Hepatocyte (in vitro differentiated cells): ENCODE data around the gene MINDY4. TPM values are rescaled to one million over a fixed set of nuclear protein-coding genes. Genes with fewer than 3 reads are reported as not detected.

Experiments
- DNase-seq: peaks from one replicate; pipeline ENCODE4 v3.0.0-alpha.2; 2016; ENCODE audit warnings: low spot score
- H2AFZ ChIP-seq: fragments of 200-600 bp; sonication (generic); 2 replicates; pipeline ENCODE4 v1.6.0; 2016; ENCODE audit warnings: antibody characterized with exemption, mild to moderate bottlenecking
- H3K27ac ChIP-seq: fragments of 200-600 bp; sonication (generic); 2 replicates; pipeline ENCODE4 v1.5.1; 2016; ENCODE audit warnings: mild to moderate bottlenecking
- H3K27me3 ChIP-seq: fragments of 200-600 bp; sonication (generic); 2 replicates; pipeline ENCODE4 v1.6.1; 2016
- H3K36me3 ChIP-seq: fragments of 200-600 bp; sonication (generic); replicated peaks from 2 replicates; pipeline ENCODE4 v1.5.1; 2016; ENCODE audit warnings: low read depth; ENCODE audit not compliant: insufficient read depth
- H3K4me1 ChIP-seq: fragments of 200-600 bp; sonication (generic); 2 replicates; pipeline ENCODE4 v1.5.1; 2016; ENCODE audit warnings: mild to moderate bottlenecking, moderate library complexity; ENCODE audit not compliant: insufficient read depth
- H3K4me2 ChIP-seq: fragments of 200-600 bp; sonication (generic); 2 replicates; pipeline ENCODE4 v1.6.0; 2016
- H3K4me3 ChIP-seq: fragments of 200-600 bp; sonication (generic); 2 replicates; pipeline ENCODE4 v1.5.1; 2016; ENCODE audit warnings: mild to moderate bottlenecking
- H3K79me2 ChIP-seq: fragments of 200-600 bp; sonication (generic); 2 replicates; pipeline ENCODE4 v1.6.0; 2017; ENCODE audit warnings: mild to moderate bottlenecking
- H3K9me2 ChIP-seq: fragments of 200-600 bp; sonication (generic); replicated peaks from 2 replicates; pipeline ENCODE4 v1.6.0; 2017; ENCODE audit warnings: mild to moderate bottlenecking; ENCODE audit not compliant: insufficient read depth
- H3K9me3 ChIP-seq: fragments of 200-600 bp; sonication (generic); 2 replicates; pipeline ENCODE4 v1.5.1; 2016; ENCODE audit warnings: low read depth, mild to moderate bottlenecking
- H4K20me1 ChIP-seq: fragments of 200-600 bp; sonication (generic); 2 replicates; pipeline ENCODE4 v1.6.0; 2016; ENCODE audit warnings: mild to moderate bottlenecking; ENCODE audit not compliant: insufficient read depth, poor library complexity, severe bottlenecking
- EZH2 ChIP-seq: fragments of 200-600 bp; sonication (generic); IDR thresholded peaks from 2 replicates; pipeline ENCODE4 v1.6.1; 2016; ENCODE audit warnings: antibody characterized with exemption, mild to moderate bottlenecking, borderline replicate concordance
- EZH2phosphoT487 ChIP-seq: fragments of 200-600 bp; sonication (generic); IDR thresholded peaks from one replicate; pipeline ENCODE4 v1.6.1; 2018; ENCODE audit warnings: antibody characterized with exemption, mild to moderate bottlenecking, low read depth, moderate library complexity; ENCODE audit not compliant: unreplicated experiment, severe bottlenecking
- WGBS: methylation state at CpG from one replicate; pipeline ENCODE4 v1.1.6; 2016; ENCODE audit warnings: low lambda C conversion rate; ENCODE audit errors: missing lambda C conversion rate; 5-methylcytosine and 5-hydroxymethylcytosine counted together
- polyA plus RNA-seq: library from polyadenylated mRNA; unstranded; fragments of >200 nt; fragmentation: Nextera tagmentation; extraction: Ambion mirVana; gene quantifications from 2 replicates; pipeline ENCODE4 v1.2.1, GENCODE V29; 2016
- total RNA-seq: library from RNA; depleted of rRNA; stranded (reverse); fragments of >200 nt; gene quantifications from 2 replicates; pipeline ENCODE4 v1.2.3, GENCODE V29; 2014
- TF ChIP-seq, protein P1 (sequence below): fragments of 200-600 bp; sonication (generic); IDR thresholded peaks from 2 replicates; pipeline ENCODE4 v1.5.1; 2016; ENCODE audit warnings: antibody characterized with exemption, mild to moderate bottlenecking; ENCODE audit not compliant: poor library complexity

MINDY4 gene
- total and polyA plus RNA-seq, 2 experiments from 2014 or later = 4.4 to 6.3 TPM

DNA sequence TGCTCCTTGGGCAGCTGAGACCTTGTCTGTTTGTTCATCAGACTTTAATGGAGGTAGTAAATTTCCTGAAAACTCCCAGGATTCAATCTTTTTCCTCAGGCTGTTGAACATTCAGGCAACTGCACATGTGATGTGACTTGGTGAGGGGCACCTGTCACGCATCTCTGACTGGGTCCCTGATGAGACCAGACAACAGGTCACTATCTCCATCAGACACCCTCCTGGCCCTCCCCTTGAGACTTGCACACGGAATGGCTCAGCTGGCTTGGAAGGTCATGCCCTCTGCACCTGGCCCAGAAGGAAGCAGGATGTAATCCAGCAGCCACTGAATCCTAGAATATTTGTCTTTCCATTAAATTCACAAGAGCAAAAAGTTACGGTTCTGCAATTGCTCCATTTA lies 156.3 kb downstream of the MINDY4 start:
- 73% methylated on average over 3 of the region's 3 CpGs for WGBS
- Histone ChIP-seq H3K9me3 (no peaks in the 10 kb centered on the region), H3K27ac (no peak overlapping the region), H4K20me1 (no peaks in the 10 kb centered on the region), H3K4me2 (no peak overlapping the region), H3K9me2 (no peaks in the 10 kb centered on the region), H3K4me1 (peaks cover 15% of the 10 kb centered on the region), H3K79me2 (no peaks in the 10 kb centered on the region), H3K36me3 (no peaks in the 10 kb centered on the region), H3K27me3 (no peaks in the 10 kb centered on the region), H3K4me3 (no peak overlapping the region), H2AFZ (no peak overlapping the region)
- no peak for TF ChIP-seq EZH2phosphoT487
- no peak for TF ChIP-seq EZH2
- TF ChIP-seq, protein P1, sequence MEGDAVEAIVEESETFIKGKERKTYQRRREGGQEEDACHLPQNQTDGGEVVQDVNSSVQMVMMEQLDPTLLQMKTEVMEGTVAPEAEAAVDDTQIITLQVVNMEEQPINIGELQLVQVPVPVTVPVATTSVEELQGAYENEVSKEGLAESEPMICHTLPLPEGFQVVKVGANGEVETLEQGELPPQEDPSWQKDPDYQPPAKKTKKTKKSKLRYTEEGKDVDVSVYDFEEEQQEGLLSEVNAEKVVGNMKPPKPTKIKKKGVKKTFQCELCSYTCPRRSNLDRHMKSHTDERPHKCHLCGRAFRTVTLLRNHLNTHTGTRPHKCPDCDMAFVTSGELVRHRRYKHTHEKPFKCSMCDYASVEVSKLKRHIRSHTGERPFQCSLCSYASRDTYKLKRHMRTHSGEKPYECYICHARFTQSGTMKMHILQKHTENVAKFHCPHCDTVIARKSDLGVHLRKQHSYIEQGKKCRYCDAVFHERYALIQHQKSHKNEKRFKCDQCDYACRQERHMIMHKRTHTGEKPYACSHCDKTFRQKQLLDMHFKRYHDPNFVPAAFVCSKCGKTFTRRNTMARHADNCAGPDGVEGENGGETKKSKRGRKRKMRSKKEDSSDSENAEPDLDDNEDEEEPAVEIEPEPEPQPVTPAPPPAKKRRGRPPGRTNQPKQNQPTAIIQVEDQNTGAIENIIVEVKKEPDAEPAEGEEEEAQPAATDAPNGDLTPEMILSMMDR = no peak
- DNase-seq = no peak

DNA sequence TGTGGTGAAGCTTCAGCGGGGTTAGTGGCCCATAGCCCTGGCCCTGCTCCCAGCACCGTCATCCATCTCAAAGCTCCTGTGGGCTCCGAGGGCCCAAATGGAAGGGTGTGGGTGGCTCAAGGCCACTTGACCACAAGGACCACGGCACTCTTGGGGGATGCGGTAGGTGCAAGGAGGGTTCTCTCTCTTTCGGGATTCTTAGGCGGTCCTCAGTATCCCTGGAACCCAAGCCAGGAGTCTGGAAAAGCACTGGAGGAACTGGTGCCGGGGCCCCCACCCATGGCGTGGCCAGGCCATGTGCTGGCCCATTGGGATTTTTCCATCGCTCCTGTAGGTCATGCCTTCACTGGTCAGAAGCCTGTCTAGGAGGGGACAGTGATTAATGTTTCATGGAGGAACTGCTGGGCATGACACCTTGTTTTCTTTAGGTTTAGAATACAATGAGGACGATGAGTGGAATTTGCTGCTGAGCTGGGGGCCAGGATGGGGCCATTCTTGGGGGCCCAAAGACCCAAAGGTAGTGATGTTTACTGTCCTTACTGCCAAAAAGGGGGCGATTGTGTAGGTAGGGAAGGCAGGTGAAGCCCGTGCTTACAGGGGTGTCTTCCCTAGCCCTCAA lies 157.1 kb downstream of the MINDY4 start:
- Histone ChIP-seq H3K27me3 (no peaks in the 10 kb centered on the region), H3K9me2 (no peaks in the 10 kb centered on the region), H2AFZ (no peak overlapping the region), H3K36me3 (no peaks in the 10 kb centered on the region), H3K9me3 (no peaks in the 10 kb centered on the region), H3K79me2 (no peaks in the 10 kb centered on the region), H3K4me3 (no peak overlapping the region), H4K20me1 (no peaks in the 10 kb centered on the region), H3K27ac (no peak overlapping the region), H3K4me1 (peaks cover 15% of the 10 kb centered on the region), H3K4me2 (no peak overlapping the region)
- no peak for TF ChIP-seq EZH2phosphoT487
- TF ChIP-seq, protein P1 = no peak
- no peak for TF ChIP-seq EZH2
- peak; percentile 2 for DNase-seq
- WGBS = 97% methylated on average over 13 of the region's 13 CpGs

DNA sequence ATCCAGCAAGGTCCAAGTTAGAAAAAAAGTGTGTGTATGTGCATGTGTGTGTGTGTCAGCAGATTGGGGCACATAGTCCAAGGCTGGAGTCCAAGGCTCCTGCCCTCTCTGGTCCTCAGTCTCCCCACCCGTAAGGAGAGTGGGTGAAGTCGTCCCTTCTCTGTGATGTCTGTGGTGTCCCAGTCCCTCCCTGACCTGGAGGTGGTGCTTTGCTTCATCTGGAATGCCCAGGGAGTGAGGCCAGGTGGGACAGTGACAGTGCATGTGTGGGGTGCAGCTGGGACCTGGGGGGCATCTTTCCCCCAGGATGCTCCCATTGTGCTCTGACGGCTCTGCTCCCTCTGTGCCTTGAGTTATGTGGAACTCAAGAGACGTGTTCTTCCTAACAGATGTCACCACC lies 158.5 kb downstream of the MINDY4 start:
- H3K9me3 ChIP-seq = no peaks in the 10 kb centered on the region
- no peak for TF ChIP-seq EZH2
- TF ChIP-seq, protein P1 = no peak
- no peak for TF ChIP-seq EZH2phosphoT487
- no peaks in the 10 kb centered on the region for H3K9me2 ChIP-seq
- H3K4me2 ChIP-seq = no peak overlapping the region
- H2AFZ ChIP-seq = no peak overlapping the region
- no peaks in the 10 kb centered on the region for H4K20me1 ChIP-seq
- no peak overlapping the region for H3K27ac ChIP-seq
- no peak overlapping the region for H3K4me3 ChIP-seq
- no peaks in the 10 kb centered on the region for H3K79me2 ChIP-seq
- 88% methylated on average over 4 of the region's 4 CpGs for WGBS
- peaks cover 15% of the 10 kb centered on the region for H3K4me1 ChIP-seq
- no peak for DNase-seq
- H3K27me3 ChIP-seq = no peaks in the 10 kb centered on the region
- H3K36me3 ChIP-seq = no peaks in the 10 kb centered on the region

DNA sequence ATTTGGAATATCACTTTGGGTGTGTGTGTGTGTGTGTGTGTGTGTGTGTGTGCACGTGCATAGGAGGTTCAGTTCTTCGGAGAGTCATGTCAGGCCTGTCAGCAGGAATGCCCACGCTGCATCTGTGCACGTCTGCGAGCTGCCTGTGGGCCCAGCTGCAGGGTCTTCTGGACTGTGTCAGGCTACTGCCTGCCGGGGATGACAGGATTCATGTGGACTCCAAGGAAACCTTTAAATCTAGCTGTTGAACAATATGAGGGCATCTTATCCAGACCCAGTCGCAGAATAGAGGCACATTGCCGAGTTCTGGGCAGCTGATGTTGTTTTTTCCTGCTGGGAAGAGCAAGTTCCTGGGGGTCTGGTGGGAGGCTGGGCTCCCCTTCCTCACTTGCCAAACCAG lies 159.4 kb downstream of the MINDY4 start:
- Histone ChIP-seq H2AFZ (no peak overlapping the region), H3K79me2 (no peaks in the 10 kb centered on the region), H3K9me2 (no peaks in the 10 kb centered on the region), H3K4me1 (peaks cover 15% of the 10 kb centered on the region), H3K36me3 (no peaks in the 10 kb centered on the region), H4K20me1 (no peaks in the 10 kb centered on the region), H3K27me3 (no peaks in the 10 kb centered on the region), H3K4me3 (no peak overlapping the region), H3K9me3 (no peaks in the 10 kb centered on the region), H3K27ac (peak overlapping the region; percentile 31), H3K4me2 (no peak overlapping the region)
- no peak for TF ChIP-seq EZH2
- TF ChIP-seq, protein P1 = no peak
- TF ChIP-seq EZH2phosphoT487 = no peak
- 47% methylated on average over 8 of the region's 8 CpGs for WGBS
- peak; percentile 47 for DNase-seq
